Measurements from ENCODE around the gene ANGPTL2. TPM values are rescaled to one million over a fixed set of nuclear protein-coding genes. Genes with fewer than 3 reads are reported as not detected.

ANGPTL2 gene
- total RNA-seq, 1 donor from 2014 or later = 16.6 TPM

DNA sequence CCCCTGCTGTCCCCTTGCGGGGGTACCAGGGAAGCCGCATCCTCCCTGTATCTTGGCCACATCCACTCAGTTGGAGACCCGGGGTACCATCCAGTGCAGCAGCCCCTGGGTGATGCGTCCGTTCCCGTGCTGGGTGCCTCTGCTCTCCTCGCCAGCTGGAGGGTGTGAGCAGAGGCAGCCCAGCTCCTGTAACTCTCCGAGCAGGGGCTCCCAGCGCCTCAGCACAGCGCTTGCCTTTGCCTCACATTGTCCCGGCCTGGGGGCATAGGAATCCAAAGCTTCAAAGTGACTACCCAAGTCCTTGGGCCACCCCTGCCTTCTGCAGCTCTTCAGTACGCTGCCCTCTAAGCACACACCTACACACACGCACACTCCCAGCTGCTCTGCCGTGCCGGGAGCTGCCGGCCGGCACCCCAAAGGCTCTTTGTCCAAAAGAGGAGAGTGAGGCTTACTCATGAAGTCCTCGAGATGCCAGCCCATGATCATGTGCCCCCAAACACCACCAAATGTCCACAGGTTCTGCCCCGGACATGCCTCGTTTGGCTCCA, 733 bp downstream of the ANGPTL2 start:
- Mint-ChIP-seq H3K27me3 (ENCODE audit: low read depth) (no peaks in the 10 kb centered on the region), H3K27ac (peak overlapping the region; percentile 80), H3K4me1 (peaks cover 22% of the 10 kb centered on the region), H3K36me3 (no peaks in the 10 kb centered on the region), H3K9me3 (no peaks in the 10 kb centered on the region), H3K4me3 (peak overlapping the region; percentile 83)
- peak in 1 of 2 experiments; percentile 45 for DNase-seq (ENCODE audit: low spot score in 2 of 2, unreplicated experiment in 2 of 2)
- TF ChIP-seq, protein P1, sequence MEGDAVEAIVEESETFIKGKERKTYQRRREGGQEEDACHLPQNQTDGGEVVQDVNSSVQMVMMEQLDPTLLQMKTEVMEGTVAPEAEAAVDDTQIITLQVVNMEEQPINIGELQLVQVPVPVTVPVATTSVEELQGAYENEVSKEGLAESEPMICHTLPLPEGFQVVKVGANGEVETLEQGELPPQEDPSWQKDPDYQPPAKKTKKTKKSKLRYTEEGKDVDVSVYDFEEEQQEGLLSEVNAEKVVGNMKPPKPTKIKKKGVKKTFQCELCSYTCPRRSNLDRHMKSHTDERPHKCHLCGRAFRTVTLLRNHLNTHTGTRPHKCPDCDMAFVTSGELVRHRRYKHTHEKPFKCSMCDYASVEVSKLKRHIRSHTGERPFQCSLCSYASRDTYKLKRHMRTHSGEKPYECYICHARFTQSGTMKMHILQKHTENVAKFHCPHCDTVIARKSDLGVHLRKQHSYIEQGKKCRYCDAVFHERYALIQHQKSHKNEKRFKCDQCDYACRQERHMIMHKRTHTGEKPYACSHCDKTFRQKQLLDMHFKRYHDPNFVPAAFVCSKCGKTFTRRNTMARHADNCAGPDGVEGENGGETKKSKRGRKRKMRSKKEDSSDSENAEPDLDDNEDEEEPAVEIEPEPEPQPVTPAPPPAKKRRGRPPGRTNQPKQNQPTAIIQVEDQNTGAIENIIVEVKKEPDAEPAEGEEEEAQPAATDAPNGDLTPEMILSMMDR (IDR thresholded peaks at IDR 0.05; ENCODE audit: unreplicated experiment) = no peak

DNA sequence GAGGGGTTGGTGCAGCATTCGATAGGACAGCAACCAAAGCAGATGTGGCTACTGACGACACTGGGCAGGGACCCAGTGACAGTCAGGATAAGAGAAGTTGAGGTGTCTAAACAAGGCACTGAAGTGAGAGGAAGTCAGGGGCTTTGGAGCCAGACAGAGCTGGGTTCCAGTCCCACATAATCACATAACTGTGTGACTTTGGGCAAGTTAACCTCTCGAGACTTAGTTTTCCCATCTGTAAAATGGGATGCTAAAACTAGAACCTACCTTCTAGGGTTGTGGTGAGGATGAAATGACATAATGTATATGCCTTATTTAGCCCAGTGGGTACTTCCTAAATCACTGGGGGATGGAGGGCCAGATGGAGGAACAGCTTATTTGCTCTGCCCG, 3.1 kb downstream of the ANGPTL2 start:
- H3K4me3 Mint-ChIP-seq = no peak overlapping the region
- DNase-seq (ENCODE audit: low spot score in 2 of 2, unreplicated experiment in 2 of 2) = no peak
- H3K4me1 Mint-ChIP-seq = peaks cover 22% of the 10 kb centered on the region
- no peaks in the 10 kb centered on the region for H3K27me3 Mint-ChIP-seq (ENCODE audit: low read depth)
- H3K9me3 Mint-ChIP-seq = no peaks in the 10 kb centered on the region
- no peaks in the 10 kb centered on the region for H3K36me3 Mint-ChIP-seq
- TF ChIP-seq, protein P1 (IDR thresholded peaks at IDR 0.05; ENCODE audit: unreplicated experiment) = no peak
- no peak overlapping the region for H3K27ac Mint-ChIP-seq

DNA sequence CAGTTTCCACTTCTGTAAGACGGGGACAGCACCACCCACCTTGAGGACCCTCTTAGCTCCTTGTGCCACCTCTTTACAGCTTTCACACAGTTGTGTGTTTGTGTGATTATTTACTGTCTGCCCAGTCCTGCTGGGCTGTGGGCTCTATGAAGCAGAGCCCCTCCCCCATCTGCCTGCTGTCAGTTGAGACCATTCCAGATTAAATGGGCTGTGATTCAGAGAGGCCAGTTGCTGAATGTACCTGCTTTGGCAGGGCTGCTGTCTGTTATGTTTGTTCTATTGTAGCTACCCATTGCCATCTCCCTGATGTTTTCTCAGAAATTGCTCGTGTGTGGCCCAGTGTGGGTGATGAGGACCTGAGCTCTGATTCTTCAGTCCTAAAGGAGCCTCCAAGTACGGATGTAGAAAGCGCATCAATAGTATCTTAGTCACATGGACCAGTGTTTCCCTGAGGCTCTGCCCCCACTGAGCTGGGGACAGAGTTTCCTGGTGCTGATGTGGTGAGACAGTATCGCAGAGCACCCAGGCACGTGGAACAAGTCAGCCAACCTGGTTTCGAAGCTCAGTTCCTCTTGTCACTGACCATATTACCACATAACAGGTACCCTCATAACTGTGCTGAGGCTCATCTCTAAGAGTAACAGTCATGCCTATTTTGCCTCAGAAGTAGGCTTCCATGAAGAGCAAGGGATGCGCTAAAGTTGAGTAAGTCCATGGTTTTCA, 3.7 kb downstream of the ANGPTL2 start:
- TF ChIP-seq, protein P1 (IDR thresholded peaks at IDR 0.05; ENCODE audit: unreplicated experiment) = no peak
- no peak for DNase-seq (ENCODE audit: low spot score in 2 of 2, unreplicated experiment in 2 of 2)
- H3K27ac Mint-ChIP-seq = no peak overlapping the region
- peaks cover 22% of the 10 kb centered on the region for H3K4me1 Mint-ChIP-seq
- H3K36me3 Mint-ChIP-seq = no peaks in the 10 kb centered on the region
- H3K4me3 Mint-ChIP-seq = no peak overlapping the region
- H3K9me3 Mint-ChIP-seq = no peaks in the 10 kb centered on the region
- H3K27me3 Mint-ChIP-seq (ENCODE audit: low read depth) = no peaks in the 10 kb centered on the region

DNA sequence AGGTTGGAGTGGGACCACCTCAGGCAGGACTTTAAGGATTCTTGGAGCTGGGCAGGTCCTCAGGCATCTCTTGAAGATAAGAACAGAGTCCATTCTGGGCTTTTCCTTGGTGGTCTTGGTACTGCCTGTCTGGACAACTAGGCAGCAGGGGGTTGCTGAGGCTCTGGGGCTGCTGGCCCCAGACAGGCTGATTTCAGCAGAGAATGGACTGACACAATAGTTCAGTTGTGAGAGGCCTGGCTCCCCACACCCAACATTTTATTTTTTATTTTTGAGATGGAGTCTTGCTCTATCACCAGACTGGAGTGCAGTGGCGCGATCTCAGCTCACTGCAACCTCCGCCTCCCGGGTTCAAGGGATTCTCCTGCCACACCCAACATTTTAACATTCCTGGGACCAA, 4.6 kb downstream of the ANGPTL2 start:
- peaks cover 14% of the 10 kb centered on the region for H3K4me1 Mint-ChIP-seq

DNA sequence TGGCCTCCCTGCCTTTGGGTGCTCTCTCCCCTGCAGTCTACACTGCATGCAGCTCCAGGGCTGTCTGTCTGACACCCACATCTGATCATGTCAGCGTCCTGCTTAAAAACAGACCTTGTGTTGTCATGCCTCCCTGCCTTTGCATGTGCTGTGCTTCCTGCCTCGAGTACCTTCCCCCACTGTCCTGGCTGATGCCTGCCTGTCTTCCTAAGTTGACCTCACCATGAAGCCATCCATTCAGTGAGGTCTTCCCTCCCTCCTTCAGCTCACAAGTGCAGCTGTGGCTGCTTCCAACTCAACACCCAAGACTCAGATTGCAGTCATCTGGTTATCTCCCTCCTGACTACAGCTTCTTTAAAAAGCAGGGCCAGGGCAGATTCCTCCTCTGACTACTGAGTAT, 5.5 kb downstream of the ANGPTL2 start:
- Mint-ChIP-seq H3K4me3 (no peak overlapping the region), H3K9me3 (no peaks in the 10 kb centered on the region), H3K4me1 (peaks cover 8% of the 10 kb centered on the region), H3K27ac (no peak overlapping the region), H3K27me3 (ENCODE audit: low read depth) (no peaks in the 10 kb centered on the region), H3K36me3 (peaks cover 2% of the 10 kb centered on the region)
- DNase-seq (ENCODE audit: low spot score in 2 of 2, unreplicated experiment in 2 of 2) = no peak
- TF ChIP-seq, protein P1 (IDR thresholded peaks at IDR 0.05; ENCODE audit: unreplicated experiment) = no peak

More for the DNA sequence above, 4.6 kb downstream of the ANGPTL2 start:
- no peak for DNase-seq (ENCODE audit: low spot score in 2 of 2, unreplicated experiment in 2 of 2)
- Mint-ChIP-seq H3K27me3 (ENCODE audit: low read depth) (no peaks in the 10 kb centered on the region), H3K4me3 (no peak overlapping the region), H3K9me3 (no peaks in the 10 kb centered on the region), H3K36me3 (no peaks in the 10 kb centered on the region), H3K27ac (no peak overlapping the region)
- TF ChIP-seq, protein P1 (IDR thresholded peaks at IDR 0.05; ENCODE audit: unreplicated experiment) = no peak

Measured in mesothelial cell of epicardium (in vitro differentiated cells).